Measurements from ENCODE around the gene SH3D19.

DNA sequence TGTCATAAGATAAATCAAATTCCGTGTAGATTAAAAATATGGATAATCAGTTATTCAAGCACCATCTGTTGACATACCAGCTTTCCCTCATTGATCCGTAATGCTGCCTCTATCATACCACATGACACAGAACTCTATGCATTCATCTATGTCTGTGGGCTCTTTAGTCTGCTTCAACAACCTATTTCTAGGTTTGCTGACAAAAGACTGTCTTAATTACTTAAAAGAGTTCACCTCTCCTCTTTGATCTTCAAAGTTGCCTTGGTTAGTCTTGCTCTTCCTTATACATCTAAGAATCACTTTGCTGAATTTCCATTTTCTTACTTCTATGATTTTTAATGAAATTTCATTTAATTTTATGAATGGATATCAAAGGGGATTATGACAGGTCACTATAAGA lies 105.5 kb downstream of the SH3D19 start:
- TF ChIP-seq, protein P1, sequence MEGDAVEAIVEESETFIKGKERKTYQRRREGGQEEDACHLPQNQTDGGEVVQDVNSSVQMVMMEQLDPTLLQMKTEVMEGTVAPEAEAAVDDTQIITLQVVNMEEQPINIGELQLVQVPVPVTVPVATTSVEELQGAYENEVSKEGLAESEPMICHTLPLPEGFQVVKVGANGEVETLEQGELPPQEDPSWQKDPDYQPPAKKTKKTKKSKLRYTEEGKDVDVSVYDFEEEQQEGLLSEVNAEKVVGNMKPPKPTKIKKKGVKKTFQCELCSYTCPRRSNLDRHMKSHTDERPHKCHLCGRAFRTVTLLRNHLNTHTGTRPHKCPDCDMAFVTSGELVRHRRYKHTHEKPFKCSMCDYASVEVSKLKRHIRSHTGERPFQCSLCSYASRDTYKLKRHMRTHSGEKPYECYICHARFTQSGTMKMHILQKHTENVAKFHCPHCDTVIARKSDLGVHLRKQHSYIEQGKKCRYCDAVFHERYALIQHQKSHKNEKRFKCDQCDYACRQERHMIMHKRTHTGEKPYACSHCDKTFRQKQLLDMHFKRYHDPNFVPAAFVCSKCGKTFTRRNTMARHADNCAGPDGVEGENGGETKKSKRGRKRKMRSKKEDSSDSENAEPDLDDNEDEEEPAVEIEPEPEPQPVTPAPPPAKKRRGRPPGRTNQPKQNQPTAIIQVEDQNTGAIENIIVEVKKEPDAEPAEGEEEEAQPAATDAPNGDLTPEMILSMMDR (IDR thresholded peaks at IDR 0.05), result no peak
- TF ChIP-seq POLR2A (IDR thresholded peaks at IDR 0.05), result no peak
